ENCODE data around the gene NDUFS4.

DNA sequence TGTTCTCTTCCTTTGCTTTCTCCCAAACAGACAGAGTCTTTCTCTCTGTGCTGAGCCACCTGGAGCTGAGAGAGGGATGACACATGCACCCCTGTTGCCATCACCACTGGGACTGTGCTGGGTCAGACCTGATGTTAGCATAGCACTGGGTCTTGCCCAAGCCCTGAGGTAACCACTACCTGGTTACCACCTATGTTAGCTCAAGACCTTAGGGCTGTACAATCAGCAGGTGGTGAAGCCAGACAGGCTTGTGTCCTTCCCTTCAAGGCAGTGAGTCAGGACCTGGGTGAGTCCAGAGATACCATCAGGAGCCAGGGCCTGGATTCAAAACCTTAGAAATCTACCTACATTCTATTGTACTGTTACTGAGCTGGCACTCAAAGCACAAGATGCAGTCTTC lies 47.9 kb upstream of the NDUFS4 start:
- TF ChIP-seq POLR2AphosphoS5 (IDR thresholded peaks at IDR 0.05) = no peak
- TF ChIP-seq, protein P1, sequence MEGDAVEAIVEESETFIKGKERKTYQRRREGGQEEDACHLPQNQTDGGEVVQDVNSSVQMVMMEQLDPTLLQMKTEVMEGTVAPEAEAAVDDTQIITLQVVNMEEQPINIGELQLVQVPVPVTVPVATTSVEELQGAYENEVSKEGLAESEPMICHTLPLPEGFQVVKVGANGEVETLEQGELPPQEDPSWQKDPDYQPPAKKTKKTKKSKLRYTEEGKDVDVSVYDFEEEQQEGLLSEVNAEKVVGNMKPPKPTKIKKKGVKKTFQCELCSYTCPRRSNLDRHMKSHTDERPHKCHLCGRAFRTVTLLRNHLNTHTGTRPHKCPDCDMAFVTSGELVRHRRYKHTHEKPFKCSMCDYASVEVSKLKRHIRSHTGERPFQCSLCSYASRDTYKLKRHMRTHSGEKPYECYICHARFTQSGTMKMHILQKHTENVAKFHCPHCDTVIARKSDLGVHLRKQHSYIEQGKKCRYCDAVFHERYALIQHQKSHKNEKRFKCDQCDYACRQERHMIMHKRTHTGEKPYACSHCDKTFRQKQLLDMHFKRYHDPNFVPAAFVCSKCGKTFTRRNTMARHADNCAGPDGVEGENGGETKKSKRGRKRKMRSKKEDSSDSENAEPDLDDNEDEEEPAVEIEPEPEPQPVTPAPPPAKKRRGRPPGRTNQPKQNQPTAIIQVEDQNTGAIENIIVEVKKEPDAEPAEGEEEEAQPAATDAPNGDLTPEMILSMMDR (IDR thresholded peaks at IDR 0.05) = no peak
- TF ChIP-seq EP300 (IDR thresholded peaks at IDR 0.05) = no peak
- TF ChIP-seq POLR2A (IDR thresholded peaks at IDR 0.05) = no peak

All from suprapubic skin (tissue), 4 donors.